MM.1S (cell line): Measurements from ENCODE around the gene ADIPOR2.
"Not testable (repeated sequence)": the region's sequence is repeated elsewhere in the genome, so short reads cannot be mapped to it uniquely, and the experiment has no call there.

Experiments used
- DNase-seq: peaks from one replicate; pipeline ENCODE4 v3.0.0-alpha.2; 2015
- H2AFZ ChIP-seq: fragments of 300-600 bp; sonication (generic); 2 replicates; pipeline ENCODE4 v1.6.0; 2016; ENCODE audit warnings: antibody characterized with exemption, low read length
- H3F3A ChIP-seq: fragments of 300-600 bp; sonication (generic); 2 replicates; pipeline ENCODE4 v1.6.1; 2016; ENCODE audit warnings: mild to moderate bottlenecking, antibody characterized with exemption, low read length, moderate library complexity, mixed read lengths; ENCODE audit not compliant: insufficient read depth
- H3K27ac ChIP-seq: fragments of 300-600 bp; sonication (generic); 2 replicates; pipeline ENCODE4 v1.5.1; 2016; ENCODE audit warnings: mild to moderate bottlenecking, low read length
- H3K27me3 ChIP-seq: fragments of 300-600 bp; sonication (generic); replicated peaks from 2 replicates; pipeline ENCODE4 v1.6.0; 2016; ENCODE audit warnings: low read length; ENCODE audit not compliant: insufficient read depth
- H3K36me3 ChIP-seq: fragments of 300-600 bp; sonication (generic); replicated peaks from 2 replicates; pipeline ENCODE4 v1.6.1; 2016; ENCODE audit warnings: mild to moderate bottlenecking, low read length, mixed read lengths; ENCODE audit not compliant: insufficient read depth
- H3K4me1 ChIP-seq: fragments of 300-600 bp; sonication (generic); 2 replicates; pipeline ENCODE4 v1.6.1; 2016; ENCODE audit warnings: low read length, mixed read lengths
- H3K4me2 ChIP-seq: fragments of 300-600 bp; sonication (generic); 2 replicates; pipeline ENCODE4 v1.6.0; 2016; ENCODE audit warnings: low read depth, low read length
- H3K4me3 ChIP-seq: fragments of 300-600 bp; sonication (generic); 2 replicates; pipeline ENCODE4 v1.5.1; 2016; ENCODE audit warnings: low read length, mixed read lengths
- H3K79me2 ChIP-seq: fragments of 300-600 bp; sonication (generic); 2 replicates; pipeline ENCODE4 v1.6.1; 2016; ENCODE audit warnings: mixed run types, low read length, mixed read lengths
- H3K9ac ChIP-seq: fragments of 300-600 bp; sonication (generic); 2 replicates; pipeline ENCODE4 v1.6.1; 2016; ENCODE audit warnings: low read length, mixed read lengths
- H3K9me2 ChIP-seq: fragments of 300-600 bp; sonication (generic); replicated peaks from 2 replicates; pipeline ENCODE4 v1.6.1; 2016; ENCODE audit warnings: mild to moderate bottlenecking, low read length, mixed read lengths; ENCODE audit not compliant: insufficient read depth
- H3K9me3 ChIP-seq: fragments of 300-600 bp; sonication (generic); replicated peaks from 2 replicates; pipeline ENCODE4 v1.6.1; 2016; ENCODE audit warnings: mild to moderate bottlenecking, low read length, mixed read lengths; ENCODE audit not compliant: insufficient read depth
- H4K20me1 ChIP-seq: fragments of 300-600 bp; sonication (generic); 2 replicates; pipeline ENCODE4 v1.6.1; 2016; ENCODE audit warnings: mild to moderate bottlenecking, low read length, moderate library complexity, mixed read lengths; ENCODE audit not compliant: insufficient read depth
- EZH2 ChIP-seq: fragments of 300-600 bp; sonication (generic); optimal IDR thresholded peaks from 2 replicates; pipeline ENCODE3; 2017; ENCODE audit warnings: low read depth, mild to moderate bottlenecking, antibody characterized with exemption, low read length, mixed read lengths
- EZH2phosphoT487 ChIP-seq: fragments of 300-600 bp; sonication (generic); IDR thresholded peaks from 2 replicates; pipeline ENCODE4 v1.6.1; 2018; ENCODE audit warnings: antibody characterized with exemption, low read length
- TF ChIP-seq, protein P1 (sequence below): fragments of 300-600 bp; sonication (generic); IDR thresholded peaks from 2 replicates; pipeline ENCODE4 v1.5.1; 2016; ENCODE audit warnings: antibody characterized with exemption, low read length, mixed read lengths

ADIPOR2 gene

DNA sequence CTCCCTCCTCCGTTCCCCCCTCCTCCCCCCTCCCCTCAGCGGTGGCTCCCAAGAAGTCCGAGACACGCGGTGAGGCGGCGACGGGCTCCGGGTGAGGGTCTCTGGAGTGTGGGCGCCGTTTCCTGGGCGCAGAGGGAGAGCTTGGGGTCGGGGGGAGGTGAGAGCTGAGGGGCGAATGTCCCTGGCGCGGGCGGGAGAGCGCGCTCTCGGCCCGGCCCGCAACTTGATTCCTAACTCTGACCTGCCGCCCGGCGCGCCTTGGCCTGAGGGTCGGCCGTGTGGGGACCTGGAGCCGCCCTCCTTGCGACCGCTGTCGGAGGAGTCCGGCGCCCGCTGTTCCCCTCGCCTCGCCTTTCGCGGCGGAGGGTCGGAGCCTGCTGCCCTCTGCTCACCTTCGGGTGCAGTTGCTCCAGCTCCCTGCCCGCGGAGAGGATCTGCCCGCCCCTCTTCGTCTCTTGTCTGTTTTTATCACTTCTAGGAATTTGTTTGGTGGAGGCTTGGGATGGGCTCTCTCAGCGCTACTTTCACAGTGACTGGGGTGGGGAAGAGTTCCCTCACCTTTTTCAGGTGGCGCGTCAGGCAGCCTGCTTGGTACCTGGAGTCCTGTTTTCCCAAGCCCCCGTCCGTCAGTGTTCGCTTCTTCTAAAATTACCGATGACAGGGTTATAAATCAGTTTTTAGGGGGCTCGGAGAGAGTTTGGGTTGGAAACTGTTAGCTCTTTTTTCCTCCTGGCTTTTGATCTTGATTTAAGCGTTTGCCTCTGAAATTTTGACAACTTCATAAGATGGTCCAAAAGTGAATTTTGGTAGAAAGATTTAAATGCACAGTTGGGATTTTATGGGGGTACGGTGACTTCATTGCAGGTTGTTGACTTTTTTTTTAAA, 495 bp downstream of the ADIPOR2 start:
- peak; percentile 32 for DNase-seq
- peak overlapping the region; percentile 81 for H3K4me3 ChIP-seq
- H3F3A ChIP-seq = peaks cover 8% of the 10 kb centered on the region
- H3K9me2 ChIP-seq = no peaks in the 10 kb centered on the region
- peak overlapping the region; percentile 95 for H3K9ac ChIP-seq
- peak overlapping the region; percentile 92 for H2AFZ ChIP-seq
- no peaks in the 10 kb centered on the region for H3K36me3 ChIP-seq
- no peaks in the 10 kb centered on the region; the same call in 1 of the 2 replicates for H4K20me1 ChIP-seq
- H3K4me2 ChIP-seq = peak overlapping the region; percentile 74
- H3K79me2 ChIP-seq = peaks cover 53% of the 10 kb centered on the region
- H3K27me3 ChIP-seq = no peaks in the 10 kb centered on the region
- TF ChIP-seq, protein P1, sequence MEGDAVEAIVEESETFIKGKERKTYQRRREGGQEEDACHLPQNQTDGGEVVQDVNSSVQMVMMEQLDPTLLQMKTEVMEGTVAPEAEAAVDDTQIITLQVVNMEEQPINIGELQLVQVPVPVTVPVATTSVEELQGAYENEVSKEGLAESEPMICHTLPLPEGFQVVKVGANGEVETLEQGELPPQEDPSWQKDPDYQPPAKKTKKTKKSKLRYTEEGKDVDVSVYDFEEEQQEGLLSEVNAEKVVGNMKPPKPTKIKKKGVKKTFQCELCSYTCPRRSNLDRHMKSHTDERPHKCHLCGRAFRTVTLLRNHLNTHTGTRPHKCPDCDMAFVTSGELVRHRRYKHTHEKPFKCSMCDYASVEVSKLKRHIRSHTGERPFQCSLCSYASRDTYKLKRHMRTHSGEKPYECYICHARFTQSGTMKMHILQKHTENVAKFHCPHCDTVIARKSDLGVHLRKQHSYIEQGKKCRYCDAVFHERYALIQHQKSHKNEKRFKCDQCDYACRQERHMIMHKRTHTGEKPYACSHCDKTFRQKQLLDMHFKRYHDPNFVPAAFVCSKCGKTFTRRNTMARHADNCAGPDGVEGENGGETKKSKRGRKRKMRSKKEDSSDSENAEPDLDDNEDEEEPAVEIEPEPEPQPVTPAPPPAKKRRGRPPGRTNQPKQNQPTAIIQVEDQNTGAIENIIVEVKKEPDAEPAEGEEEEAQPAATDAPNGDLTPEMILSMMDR = no peak
- TF ChIP-seq EZH2phosphoT487 = no peak
- no peak for TF ChIP-seq EZH2
- H3K9me3 ChIP-seq = no peaks in the 10 kb centered on the region
- H3K4me1 ChIP-seq = peaks cover 11% of the 10 kb centered on the region
- H3K27ac ChIP-seq = peak overlapping the region; percentile 86; the same call in 1 of the 2 replicates

DNA sequence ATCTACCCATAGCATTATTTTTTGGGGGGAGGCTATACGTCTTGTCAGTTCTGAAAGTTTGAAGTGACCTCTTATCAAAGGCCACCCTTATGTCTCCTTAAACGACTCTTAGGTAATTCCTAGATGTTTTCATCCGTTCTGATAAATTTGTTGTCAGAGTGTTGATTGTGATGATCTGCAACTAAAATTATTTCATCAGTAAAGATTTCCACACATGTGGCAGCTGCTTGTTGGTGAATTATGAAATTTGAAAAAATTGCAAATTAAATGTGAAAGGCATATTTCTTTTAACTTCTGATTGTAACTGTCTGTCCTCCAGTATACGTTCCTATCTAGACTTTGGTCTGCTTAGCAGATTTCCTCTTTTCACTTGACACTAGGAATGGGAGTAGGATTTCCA, 1.4 kb downstream of the ADIPOR2 start:
- H3F3A ChIP-seq = peaks cover 8% of the 10 kb centered on the region
- no peaks in the 10 kb centered on the region; the same call in 1 of the 2 replicates for H4K20me1 ChIP-seq
- no peaks in the 10 kb centered on the region for H3K9me3 ChIP-seq
- H3K36me3 ChIP-seq = no peaks in the 10 kb centered on the region
- TF ChIP-seq EZH2phosphoT487 (no peak), EZH2 (no peak)
- TF ChIP-seq, protein P1 = no peak
- no peak for DNase-seq
- H3K9me2 ChIP-seq = no peaks in the 10 kb centered on the region
- H3K79me2 ChIP-seq = peaks cover 62% of the 10 kb centered on the region
- peak overlapping the region; percentile 81 for H3K4me3 ChIP-seq
- peak overlapping the region; percentile 95; the same call in 1 of the 2 replicates for H3K9ac ChIP-seq
- no peaks in the 10 kb centered on the region for H3K27me3 ChIP-seq
- H3K4me1 ChIP-seq = peaks cover 11% of the 10 kb centered on the region
- H3K4me2 ChIP-seq = peak overlapping the region; percentile 74
- H2AFZ ChIP-seq = no peak overlapping the region
- H3K27ac ChIP-seq = no peak overlapping the region

GRCh38 chr12:1692895-1693610, 2.2 kb downstream of the ADIPOR2 start:
- H3K79me2 ChIP-seq = peaks cover 70% of the 10 kb centered on the region
- no peaks in the 10 kb centered on the region for H3K36me3 ChIP-seq
- no peak overlapping the region for H2AFZ ChIP-seq
- no peak overlapping the region for H3K4me2 ChIP-seq
- H3K4me3 ChIP-seq = no peak overlapping the region
- H3K27ac ChIP-seq = no peak overlapping the region
- H3K9me2 ChIP-seq = no peaks in the 10 kb centered on the region
- H3K9me3 ChIP-seq = no peaks in the 10 kb centered on the region
- H3K27me3 ChIP-seq = no peaks in the 10 kb centered on the region
- no peak overlapping the region for H3K9ac ChIP-seq
- peaks cover 8% of the 10 kb centered on the region for H3F3A ChIP-seq
- no peak for DNase-seq
- H4K20me1 ChIP-seq = no peaks in the 10 kb centered on the region; the same call in 1 of the 2 replicates
- peaks cover 11% of the 10 kb centered on the region for H3K4me1 ChIP-seq
- TF ChIP-seq, protein P1 = no peak
- TF ChIP-seq EZH2 (no peak), EZH2phosphoT487 (no peak)

- H3K79me2 ChIP-seq = peaks cover 90% of the 10 kb centered on the region
- H3K36me3 ChIP-seq, H3K9me3 ChIP-seq, H3K4me2 ChIP-seq, H4K20me1 ChIP-seq, H3F3A ChIP-seq, H3K9me2 ChIP-seq, H3K4me3 ChIP-seq, H3K27ac ChIP-seq, H3K4me1 ChIP-seq, DNase-seq, H3K9ac ChIP-seq, H2AFZ ChIP-seq, H3K27me3 ChIP-seq: not testable (repeated sequence)
These were observed 4.2 kb downstream of the ADIPOR2 start for GRCh38 chr12:1695097-1695496.
